Activated CD8-positive, alpha-beta memory T cell treated with anti-CD3 and anti-CD28 coated beads, Interleukin-2, amount 50 U/mL, for 1 hour (primary cell): Measurements from ENCODE around the gene THSD4.

Experiments
- DNase-seq: peaks from one replicate; pipeline ENCODE4 v3.0.0-alpha.2; 2020; ENCODE audit errors: extremely low read depth

THSD4 gene

GRCh38 chr15:71623111-71623510 is 507.8 kb downstream of the THSD4 start:
- no peak for DNase-seq

GRCh38 chr15:71626596-71627088 is 511.4 kb downstream of the THSD4 start:
- no peak for DNase-seq

GRCh38 chr15:71627188-71627587 is 511.9 kb downstream of the THSD4 start:
- DNase-seq, result no peak

- no peak for DNase-seq
Measured at GRCh38 chr15:71627604-71628003, 512.3 kb downstream of the THSD4 start.

- DNase-seq, result no peak
Measured at GRCh38 chr15:71628988-71629770, 513.9 kb downstream of the THSD4 start.

GRCh38 chr15:71629781-71630474 is 514.7 kb downstream of the THSD4 start:
- no peak for DNase-seq

- DNase-seq, result no peak
Measured at GRCh38 chr15:71630475-71630809, 515.2 kb downstream of the THSD4 start.

- DNase-seq, result no peak
Measured at GRCh38 chr15:71632576-71633195, 517.4 kb downstream of the THSD4 start.

- no peak for DNase-seq
Measured at GRCh38 chr15:71634820-71635560, 519.7 kb downstream of the THSD4 start.

GRCh38 chr15:71635735-71636134 is 520.5 kb downstream of the THSD4 start:
- no peak for DNase-seq

- no peak for DNase-seq
Measured at GRCh38 chr15:71638876-71639275, 523.6 kb downstream of the THSD4 start.

GRCh38 chr15:71639471-71639870 is 524.2 kb downstream of the THSD4 start:
- DNase-seq, result no peak

- no peak for DNase-seq
Measured at GRCh38 chr15:71643918-71644317, 528.6 kb downstream of the THSD4 start.

GRCh38 chr15:71646767-71647486 is 531.7 kb downstream of the THSD4 start:
- no peak for DNase-seq

- DNase-seq, result no peak
Measured at GRCh38 chr15:71647487-71647808, 532.2 kb downstream of the THSD4 start.

- DNase-seq, result no peak
Measured at GRCh38 chr15:71648095-71648494, 532.8 kb downstream of the THSD4 start.

GRCh38 chr15:71649894-71650293 is 534.6 kb downstream of the THSD4 start:
- DNase-seq, result no peak

- no peak for DNase-seq
Measured at GRCh38 chr15:71650603-71651002, 535.3 kb downstream of the THSD4 start.

- no peak for DNase-seq
Measured at GRCh38 chr15:71651750-71652186, 536.5 kb downstream of the THSD4 start.

GRCh38 chr15:71654042-71654719 is 538.9 kb downstream of the THSD4 start:
- DNase-seq, result no peak

GRCh38 chr15:71654720-71655174 is 539.5 kb downstream of the THSD4 start:
- no peak for DNase-seq
